GM21367 (cell line): ENCODE measurements around the gene ETNK2.

Experiments
- ATAC-seq: cut with Tn5 transposase; IDR thresholded peaks from one replicate; pipeline ENCODE4 v1.9.1; 2021; ENCODE audit not compliant: unreplicated experiment

The ETNK2 gene

GRCh38 chr1:204178487-204179281, 26.8 kb upstream of the ETNK2 start:
- no peak for ATAC-seq

GRCh38 chr1:204177133-204177532, 25.3 kb upstream of the ETNK2 start:
- ATAC-seq: no peak

- no peak for ATAC-seq
Measured at GRCh38 chr1:204176049-204176448, 24.2 kb upstream of the ETNK2 start.

GRCh38 chr1:204174958-204175357, 23.1 kb upstream of the ETNK2 start:
- ATAC-seq: no peak

GRCh38 chr1:204172404-204173029, 20.7 kb upstream of the ETNK2 start:
- no peak for ATAC-seq

GRCh38 chr1:204171751-204172178, 19.9 kb upstream of the ETNK2 start:
- ATAC-seq: no peak

- no peak for ATAC-seq
Measured at GRCh38 chr1:204170494-204171155, 18.8 kb upstream of the ETNK2 start.

- no peak for ATAC-seq
Measured at GRCh38 chr1:204169858-204170257, 18.0 kb upstream of the ETNK2 start.

GRCh38 chr1:204167730-204168129, 15.9 kb upstream of the ETNK2 start:
- no peak for ATAC-seq

- no peak for ATAC-seq
Measured at GRCh38 chr1:204166219-204166618, 14.4 kb upstream of the ETNK2 start, which contains the start of gene REN. Gene REN, minus strand, starts transcription at chr1:204166337. Its CDS starts 44 bp downstream, at chr1:204166293.

GRCh38 chr1:204162494-204163074, 10.7 kb upstream of the ETNK2 start:
- no peak for ATAC-seq

- no peak for ATAC-seq
Measured at GRCh38 chr1:204161609-204162493, 10.0 kb upstream of the ETNK2 start.

- ATAC-seq: no peak
Measured at GRCh38 chr1:204157962-204158361, 6.1 kb upstream of the ETNK2 start.

GRCh38 chr1:204155881-204156280, 4.0 kb upstream of the ETNK2 start:
- no peak for ATAC-seq

GRCh38 chr1:204154568-204155255, 2.9 kb upstream of the ETNK2 start:
- ATAC-seq: no peak

- ATAC-seq: no peak
Measured at GRCh38 chr1:204153667-204154066, 1.8 kb upstream of the ETNK2 start.

- no peak for ATAC-seq
Measured at GRCh38 chr1:204152310-204153044, 633 bp upstream of the ETNK2 start.

- ATAC-seq: no peak
Measured at GRCh38 chr1:204150702-204151551, 917 bp downstream of the ETNK2 start.
